HG02852 (cell line): Measurements from ENCODE around the gene CLCA4.
"Not testable (repeated sequence)": the region's sequence is repeated elsewhere in the genome, so short reads cannot be mapped to it uniquely, and the experiment has no call there.

ENCODE experiments used
- ATAC-seq: cut with Tn5 transposase; IDR thresholded peaks from one replicate; pipeline ENCODE4 v1.9.1; 2021; ENCODE audit warnings: mild to moderate bottlenecking, moderate library complexity; ENCODE audit not compliant: unreplicated experiment

The CLCA4 gene

DNA sequence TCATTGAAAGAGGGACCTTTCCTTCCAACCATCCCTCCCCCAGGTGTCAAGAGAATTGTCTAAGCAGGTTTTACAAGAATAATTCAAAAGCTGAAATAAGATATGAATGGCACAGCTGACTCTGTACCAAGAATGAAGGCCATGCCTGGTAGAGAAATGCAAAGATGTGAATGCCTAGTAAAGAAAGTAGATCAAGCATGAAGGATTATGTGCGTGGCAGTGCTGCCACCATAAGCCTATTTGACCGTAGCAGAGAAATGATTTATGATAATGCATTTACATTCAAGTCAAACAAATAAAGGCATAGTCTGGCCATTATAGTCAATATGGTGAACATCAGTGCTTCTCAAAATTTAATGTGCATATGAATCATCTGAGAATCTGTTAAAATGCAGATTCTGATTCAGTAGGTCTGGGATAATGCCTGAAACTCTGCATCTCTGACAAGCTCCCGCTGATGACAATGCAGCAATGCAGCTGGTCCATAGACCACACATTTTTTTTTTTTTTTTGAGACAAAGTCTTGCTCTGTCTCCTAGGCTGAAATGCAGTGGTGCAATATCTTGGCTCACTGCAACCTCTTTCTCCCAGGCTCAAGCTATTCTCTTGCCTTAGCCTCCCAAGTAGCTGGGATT, 16.6 kb upstream of the CLCA4 start:
- ATAC-seq: no peak

DNA sequence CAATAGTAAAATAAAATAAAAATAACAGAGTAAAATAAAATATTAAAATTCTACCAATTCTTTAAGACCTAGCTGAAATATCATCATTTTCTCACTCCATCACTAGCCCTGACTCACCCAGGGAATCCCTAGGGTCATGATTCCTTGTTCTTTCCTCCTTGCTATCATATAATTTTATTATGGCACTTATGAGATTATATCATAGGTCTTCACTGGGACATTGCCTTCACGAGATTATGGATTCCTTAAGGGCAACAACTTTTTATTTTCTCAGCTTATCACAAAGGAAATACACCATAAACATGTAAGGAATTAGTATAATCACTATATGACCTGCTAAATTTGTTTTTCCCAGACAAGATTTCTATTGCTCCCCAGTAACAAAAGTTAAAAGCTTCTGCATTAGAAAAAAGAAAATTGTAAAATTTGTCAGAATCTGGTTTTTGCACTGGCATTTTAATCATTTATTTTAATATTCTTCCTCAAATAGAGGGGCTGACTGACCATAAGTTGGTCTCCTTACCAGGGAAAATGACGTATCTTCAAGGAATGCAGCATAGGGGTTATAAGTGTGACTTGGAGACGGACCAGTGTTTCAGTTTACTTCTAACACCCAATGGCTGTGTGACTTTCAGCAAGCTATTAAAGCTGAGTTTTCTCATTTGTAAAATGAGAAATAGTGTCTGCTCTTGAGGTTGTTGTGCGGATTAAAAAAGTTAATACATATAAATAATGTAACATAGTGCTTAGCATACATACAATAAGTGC, 8.8 kb upstream of the CLCA4 start:
- no peak for ATAC-seq

DNA sequence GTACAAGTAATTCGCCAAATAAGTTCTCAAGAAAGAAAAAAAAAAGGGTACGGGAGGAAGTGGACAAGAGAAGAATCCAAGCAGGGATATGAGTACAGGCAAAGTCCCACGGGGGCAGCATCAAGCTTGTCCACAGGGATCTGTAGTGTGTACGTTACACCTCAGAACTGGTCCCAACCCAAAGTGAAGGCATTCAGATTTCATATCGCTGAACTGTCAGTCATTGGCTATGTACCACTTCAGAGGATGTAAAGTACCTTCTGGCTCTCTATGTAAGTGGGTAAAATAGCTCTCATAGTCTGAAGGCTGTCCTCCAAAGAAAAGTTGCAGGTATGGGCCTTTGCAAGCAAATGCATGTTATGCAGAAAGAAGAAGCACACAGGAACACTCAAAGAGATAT, 8.1 kb upstream of the CLCA4 start:
- no peak for ATAC-seq

DNA sequence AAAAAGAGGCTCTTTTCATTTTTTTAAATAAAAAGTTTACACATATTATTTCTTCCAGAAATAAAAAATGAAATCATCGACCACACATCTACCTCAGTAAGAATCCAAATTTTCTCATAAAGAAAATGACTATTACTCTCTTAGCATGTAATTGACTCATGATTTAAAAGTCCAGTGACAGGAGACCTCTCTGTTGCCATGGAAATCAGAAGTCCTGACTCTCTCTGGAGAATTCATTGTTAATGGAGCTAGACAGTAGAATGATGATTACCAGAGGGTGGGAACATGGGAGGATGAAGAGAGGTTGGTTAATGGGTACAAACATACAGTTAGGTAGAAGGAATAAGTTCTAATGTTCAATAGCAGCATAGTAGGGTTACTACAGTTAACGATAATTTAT, 5.0 kb upstream of the CLCA4 start:
- ATAC-seq: no peak

DNA sequence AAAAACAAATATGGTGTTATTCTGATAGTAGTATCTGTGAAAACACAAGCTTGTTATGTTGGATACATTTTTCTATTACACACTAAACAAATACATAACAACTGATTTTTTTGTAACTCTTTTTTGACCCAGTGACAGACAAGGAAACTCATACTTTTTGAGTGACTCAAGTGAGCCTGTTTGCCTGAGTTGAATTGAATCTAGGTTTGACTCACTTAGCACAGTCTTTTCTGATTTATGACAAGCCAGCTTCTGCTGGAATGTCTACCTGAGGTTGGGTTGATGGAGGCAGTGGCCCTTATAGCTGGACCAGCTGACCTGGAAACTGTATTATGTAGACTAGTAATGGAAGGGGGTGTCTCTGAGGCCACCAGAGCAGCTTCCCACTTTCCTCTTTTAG, 4.2 kb upstream of the CLCA4 start:
- ATAC-seq: no peak

DNA sequence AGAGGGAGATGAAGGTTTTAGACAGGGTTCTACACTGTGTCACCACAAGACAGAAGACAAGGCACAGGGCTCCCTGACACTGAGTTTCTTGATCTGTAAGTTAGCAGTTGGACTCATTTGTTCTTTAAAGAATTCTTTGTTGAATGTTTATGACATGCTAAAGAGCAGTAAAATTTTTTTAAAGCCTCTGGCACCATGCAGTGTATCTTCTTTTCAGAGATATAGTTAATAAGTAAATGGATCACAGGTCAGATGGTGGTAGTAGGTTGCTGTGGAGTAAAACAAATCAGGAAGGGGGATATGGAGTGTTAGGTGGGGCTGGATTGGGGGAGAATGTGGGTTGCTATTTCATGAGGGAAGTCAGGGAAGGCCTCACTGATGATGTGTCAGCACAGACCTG, 2.0 kb downstream of the CLCA4 start:
- ATAC-seq: no peak

DNA sequence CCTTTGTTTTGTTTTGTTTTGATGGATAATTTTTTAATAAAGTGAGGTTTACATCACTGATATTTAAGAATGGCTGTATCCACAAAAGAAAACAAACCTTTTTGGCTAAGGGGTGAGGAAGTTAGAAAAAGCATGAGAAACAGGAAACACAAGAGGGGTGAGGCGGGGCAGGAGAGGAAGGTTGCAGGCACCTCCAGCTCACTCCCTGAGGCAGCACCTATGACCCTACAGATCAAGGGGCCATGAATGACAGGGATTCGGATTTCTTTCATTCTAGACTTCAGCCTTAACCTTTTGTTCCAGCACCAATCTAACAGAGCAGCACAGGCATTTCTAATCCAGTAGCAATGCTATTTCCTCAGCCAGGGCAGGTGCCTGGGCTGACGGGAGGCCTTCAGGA, 4.4 kb downstream of the CLCA4 start:
- ATAC-seq: no peak

DNA sequence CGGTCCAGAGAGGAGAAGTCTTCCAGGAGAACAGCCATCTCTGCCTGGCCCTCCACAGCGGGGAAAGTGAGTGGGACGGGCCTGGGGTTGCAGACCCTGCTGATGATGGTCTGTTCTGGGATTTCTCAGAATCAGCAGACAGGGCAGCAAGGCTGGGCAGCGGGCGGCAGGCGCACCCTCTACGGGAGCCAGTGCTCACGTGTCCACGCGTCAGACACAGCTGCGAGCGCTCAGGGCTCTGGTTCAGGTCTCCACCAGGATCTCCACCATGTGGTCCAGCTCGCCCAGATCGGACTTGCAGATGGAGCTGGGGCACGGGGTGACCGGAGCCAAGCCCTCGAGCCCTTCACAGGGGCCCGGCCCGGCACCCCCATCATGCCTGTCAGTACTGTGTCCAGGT, 5.5 kb downstream of the CLCA4 start:
- no peak for ATAC-seq

DNA sequence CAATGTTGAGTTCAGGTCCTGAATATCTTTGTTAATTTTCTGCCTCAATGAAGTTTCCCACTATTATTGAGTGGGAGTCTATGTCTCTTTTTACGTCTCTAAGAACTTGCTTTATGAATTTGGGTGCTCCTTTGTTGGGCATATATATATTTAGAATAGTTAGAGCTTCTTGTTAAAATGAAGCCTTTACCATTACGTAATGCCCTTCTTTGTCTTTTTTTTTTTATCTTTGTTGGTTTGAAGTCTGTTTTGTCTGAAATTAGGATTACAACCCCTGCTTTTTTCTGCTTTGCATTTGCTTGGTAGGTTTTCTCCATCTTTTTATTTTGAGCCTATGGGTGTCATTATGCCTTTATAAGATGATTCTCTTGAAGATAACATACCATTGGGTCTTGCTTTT, 10.9 kb downstream of the CLCA4 start:
- ATAC-seq: no peak

DNA sequence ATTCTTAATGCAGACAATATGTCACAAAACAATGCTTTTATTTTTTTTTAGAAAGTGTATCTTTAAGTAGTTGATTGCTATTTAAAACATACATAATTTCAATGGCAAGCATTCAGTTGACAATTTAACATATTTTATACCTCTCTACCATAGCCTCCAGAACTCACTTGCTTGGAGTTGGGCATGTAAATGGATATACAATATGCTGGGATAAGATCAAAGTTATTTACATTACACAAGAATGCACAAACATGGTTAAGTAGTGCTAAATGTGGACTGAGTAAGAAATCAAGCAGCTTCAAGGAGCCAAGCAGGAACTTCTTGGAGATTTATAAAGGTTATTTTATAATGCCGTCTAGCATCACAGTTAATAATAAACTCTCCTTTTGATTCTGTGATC, 17.0 kb downstream of the CLCA4 start:
- no peak for ATAC-seq

DNA sequence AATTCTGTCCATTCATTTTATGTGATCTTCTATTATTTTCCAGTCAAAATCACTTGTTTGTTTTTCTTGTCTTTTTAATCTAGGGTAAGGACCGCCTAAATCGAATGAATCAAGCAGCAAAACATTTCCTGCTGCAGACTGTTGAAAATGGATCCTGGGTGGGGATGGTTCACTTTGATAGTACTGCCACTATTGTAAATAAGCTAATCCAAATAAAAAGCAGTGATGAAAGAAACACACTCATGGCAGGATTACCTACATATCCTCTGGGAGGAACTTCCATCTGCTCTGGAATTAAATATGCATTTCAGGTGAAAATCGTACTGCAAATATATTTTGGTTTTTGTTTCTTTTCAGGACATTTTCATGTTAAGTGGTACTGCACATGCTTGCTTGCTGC, 20.5 kb downstream of the CLCA4 start:
- ATAC-seq: no peak

DNA sequence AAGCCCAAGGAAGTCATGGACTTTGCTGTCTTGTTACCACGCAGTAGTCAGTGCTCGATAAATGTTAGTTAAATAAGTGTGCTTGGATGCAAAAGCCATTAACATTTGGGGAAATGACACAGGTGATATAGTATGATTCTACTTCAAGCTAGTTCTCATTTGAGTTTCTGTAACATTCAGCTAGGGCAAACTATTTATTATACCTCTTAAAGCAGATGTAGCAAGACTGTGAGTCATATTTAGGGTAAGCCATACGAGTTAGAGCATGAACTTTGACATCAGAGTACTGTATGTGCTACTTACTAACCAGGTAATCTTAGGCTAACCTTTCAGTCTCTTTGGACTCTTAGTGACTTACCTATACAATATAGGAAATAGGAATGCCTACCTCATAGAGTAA, 21.0 kb downstream of the CLCA4 start:
- ATAC-seq: no peak

DNA sequence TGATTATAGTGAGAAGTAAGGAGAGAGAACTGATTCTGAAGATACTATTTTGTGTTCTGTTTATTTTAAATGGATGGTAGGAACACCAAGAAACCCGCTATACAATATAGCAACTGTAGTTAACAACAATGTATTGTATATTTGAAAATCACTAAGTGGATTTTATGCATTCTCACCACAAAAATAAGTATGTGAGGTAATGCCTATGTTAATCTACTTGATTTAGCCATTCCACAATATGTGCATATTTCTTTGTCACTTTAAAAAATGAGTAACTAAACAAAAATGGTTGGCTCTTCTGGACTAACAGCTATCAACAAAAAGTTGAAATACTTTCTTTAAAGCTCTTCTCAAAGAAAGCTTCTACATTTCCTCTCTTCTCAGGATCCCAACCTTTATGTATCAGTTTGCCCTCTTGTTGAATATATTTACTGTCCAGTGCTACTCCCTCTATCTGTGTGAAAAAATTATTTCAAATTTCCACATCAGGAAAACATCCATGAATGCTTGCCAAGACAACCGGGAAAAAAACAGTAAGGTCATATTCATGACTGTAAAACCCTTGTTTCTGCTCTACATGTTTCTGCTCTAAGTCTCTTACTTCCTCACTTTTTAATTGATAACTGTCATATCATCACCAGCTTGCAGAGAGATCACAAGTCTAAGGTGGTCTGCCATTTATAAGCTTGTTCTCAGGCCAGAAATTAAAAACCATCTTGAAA, 27.0 kb downstream of the CLCA4 start:
- ATAC-seq: no peak

DNA sequence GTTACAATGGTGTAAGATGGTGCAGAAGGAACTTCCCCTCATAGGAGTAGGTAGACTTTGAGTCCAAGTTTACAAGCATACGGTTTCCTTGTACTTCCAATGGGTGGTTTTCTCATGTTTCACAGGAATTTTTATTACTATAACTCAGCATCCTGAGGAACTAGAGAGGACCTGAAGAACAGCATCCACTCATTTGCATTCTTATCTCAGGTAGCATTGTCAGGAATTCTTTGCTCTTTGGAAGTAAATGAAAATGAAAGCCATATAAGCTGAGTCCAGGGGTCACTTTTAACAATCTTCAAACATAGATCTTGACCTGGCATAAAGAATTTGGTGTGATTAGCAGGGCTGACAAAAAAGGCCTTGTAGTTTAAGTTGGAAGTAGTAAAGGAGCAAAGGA, 34.4 kb downstream of the CLCA4 start:
- no peak for ATAC-seq

DNA sequence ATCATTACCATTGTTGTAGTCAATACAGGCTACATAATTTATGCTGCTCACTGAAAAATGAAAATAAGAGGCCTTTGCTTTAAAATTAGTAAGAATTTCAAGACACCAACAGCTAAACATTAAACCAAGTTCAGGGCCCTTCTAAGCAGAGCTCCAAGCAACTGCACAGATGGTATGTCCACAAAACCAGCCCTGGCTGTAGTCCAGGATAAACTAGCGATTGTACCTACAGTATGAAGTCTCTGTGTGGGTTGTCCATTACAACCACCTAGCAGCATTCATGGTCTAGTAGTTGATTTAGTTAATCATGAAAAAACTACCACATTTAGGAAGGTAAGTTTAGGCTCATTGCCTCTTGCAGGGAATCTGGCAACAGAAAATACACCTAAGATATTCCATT, 35.3 kb downstream of the CLCA4 start:
- no peak for ATAC-seq

DNA sequence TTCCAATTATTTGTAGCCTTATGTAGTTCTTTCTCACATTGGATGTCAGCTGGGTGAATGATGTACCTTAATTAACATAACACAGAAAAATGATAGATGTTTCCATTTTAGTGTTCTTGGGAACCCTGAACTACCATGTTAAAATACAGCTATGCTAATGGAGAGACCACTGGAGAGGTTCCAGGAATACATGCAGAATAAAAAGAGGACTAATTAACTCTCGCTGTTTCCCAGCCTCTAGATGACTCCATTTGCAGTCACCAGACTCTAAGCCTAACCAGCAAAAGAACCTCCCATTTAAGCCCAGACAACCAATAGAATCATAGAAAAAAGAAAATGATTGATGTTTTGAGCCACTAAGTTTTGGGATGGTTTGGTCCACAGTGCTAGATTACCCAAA, 36.2 kb downstream of the CLCA4 start:
- ATAC-seq: no peak

DNA sequence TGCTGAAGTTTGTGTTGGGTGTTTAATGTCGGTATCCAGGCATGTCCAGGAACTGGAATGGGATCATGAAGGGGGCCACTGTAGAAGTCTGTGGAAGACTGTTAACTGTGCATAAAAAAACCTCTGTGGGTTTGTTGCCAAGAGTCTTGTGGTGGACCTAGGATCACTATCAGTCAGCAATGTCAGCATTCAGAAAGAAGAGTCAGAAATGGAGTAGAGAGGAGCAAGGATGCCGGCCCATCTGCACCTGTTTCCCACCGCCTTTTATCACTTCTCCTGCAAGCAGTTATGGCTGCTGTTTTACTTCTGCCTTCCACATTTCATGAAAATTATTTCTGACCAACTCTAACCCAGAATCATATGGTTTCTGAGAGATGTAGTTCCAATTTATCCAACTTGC, 36.7 kb downstream of the CLCA4 start:
- no peak for ATAC-seq

DNA sequence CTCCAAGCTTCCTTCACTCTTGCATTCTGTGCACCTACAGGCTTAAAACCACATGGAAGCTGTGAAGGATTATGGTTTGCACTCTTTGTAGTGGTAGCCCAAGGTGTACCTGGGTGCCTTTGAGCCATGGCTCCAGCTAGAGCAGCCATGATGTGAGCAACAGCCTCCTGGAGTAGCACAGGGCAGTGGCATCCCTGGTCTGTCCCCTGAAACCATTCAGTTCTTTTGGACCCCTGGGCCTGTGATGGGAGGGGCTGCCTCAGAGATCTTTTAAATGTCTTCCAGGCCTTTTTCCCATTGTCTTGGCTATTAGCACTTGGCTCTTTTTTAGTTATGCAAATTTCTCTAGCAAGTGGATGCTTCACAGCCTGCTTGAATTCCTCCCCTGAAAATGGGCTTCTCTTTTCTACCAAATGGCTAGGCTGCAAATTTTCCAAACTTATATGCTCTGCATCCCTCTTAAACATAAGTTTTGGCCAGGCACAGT, 47.4 kb downstream of the CLCA4 start:
- ATAC-seq: no peak

DNA sequence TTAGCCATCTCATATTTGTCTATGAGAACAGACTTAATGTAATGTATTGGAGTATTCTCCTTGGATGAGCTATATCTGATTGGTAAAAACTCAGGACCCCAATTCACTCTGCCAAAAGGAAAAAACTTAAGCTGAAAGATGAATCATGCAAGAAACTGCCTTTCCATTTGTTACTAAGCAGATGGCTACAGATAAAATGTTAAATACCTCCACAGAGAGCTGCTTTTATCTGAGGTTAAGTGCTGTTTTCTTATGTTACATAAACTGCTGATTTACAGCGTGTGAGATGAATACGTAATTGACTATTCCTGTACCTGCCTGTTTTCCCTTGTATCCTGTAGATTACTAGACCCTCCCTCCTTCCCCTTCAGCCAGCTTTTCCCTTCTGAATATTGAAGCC, 49.3 kb downstream of the CLCA4 start:
- ATAC-seq: no peak

DNA sequence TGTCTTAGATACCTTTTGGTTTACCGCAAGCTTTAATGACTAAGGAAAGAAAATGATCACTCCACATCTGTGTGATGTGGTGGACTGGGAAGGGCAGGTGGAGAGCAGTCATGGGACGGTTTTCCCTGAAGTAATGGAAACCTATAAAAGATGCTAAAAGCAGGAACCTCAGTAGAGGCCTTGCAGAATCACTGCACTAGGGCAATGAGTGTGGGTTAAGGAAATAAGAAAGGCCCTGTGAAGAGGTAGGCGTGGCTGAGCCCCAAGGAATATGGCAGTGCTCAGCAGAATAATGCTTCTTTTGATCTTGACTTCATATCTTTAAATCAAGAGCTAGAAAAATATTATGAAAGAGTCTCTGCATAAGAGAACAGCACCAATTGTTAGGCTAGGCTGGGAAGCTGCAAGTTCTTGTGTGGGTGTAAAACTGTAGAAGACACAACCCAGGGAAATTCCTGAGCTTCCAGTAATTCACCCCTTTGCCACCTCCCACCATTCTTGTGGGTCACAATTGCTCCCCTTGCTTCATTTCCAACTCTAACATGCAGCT, 49.9 kb downstream of the CLCA4 start:
- ATAC-seq: no peak

DNA sequence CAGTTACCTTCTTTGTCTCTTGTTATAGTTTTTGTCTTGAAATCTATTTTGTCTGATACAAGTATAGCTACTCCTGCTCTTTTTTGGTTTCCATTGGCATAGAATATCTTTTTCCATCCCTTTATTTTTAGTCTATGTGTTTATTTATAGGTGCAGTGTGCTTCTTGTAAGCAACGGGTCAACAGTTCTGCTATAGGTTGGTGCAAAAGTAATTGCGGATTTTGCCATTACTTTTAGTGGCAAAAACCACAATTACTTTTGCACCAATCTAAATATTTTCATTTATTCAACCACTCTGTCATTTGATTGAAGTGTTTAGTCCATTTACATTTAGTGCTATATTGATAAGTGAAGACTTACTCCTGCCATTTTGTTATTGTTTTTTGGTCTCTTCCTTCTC, 59.2 kb downstream of the CLCA4 start:
- ATAC-seq: not testable (repeated sequence)

DNA sequence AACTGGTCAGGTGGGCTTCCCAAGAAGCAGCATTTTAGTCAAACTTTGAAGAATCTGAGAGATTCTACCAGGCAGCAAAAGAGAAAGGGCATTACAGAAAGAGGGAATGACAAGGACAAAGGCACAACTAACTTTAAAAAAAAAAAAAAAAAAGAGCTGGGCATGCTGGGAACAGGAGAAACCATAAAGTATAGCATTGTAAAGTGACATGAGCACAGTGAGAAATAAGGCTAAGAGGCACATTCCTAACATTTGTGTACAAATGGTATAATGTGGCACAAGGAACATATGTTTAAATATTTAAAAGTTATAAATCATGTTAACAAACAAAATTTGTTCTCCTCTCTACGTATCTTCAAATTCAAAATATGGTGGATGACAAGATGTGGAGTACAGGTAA, 69.6 kb downstream of the CLCA4 start:
- no peak for ATAC-seq
